Parathyroid adenoma (tissue), 2 donors: ENCODE data around the gene TMEM190.

Source experiments
- H2AFZ ChIP-seq: fragments of 300-600 bp; sonication (generic); one replicate; pipeline ENCODE4 v1.7.0; 2017; ENCODE audit warnings: antibody characterized with exemption, mild to moderate bottlenecking
- H3K27ac ChIP-seq: fragments of 300-600 bp; sonication (generic); one replicate; pipeline ENCODE4 v1.7.0; 2017
- H3K27me3 ChIP-seq: fragments of 300-600 bp; sonication (generic); one replicate; pipeline ENCODE4 v1.7.0; 2017; ENCODE audit warnings: low read length; ENCODE audit not compliant: control insufficient read depth, insufficient read depth
- H3K36me3 ChIP-seq: fragments of 300-600 bp; sonication (generic); one replicate; pipeline ENCODE4 v1.7.0; 2017; ENCODE audit warnings: low read length; ENCODE audit not compliant: control insufficient read depth, insufficient read depth
- H3K4me1 ChIP-seq: fragments of 300-600 bp; sonication (generic); one replicate; pipeline ENCODE4 v1.7.0; 2017; ENCODE audit warnings: control low read depth
- H3K4me2 ChIP-seq: fragments of 300-600 bp; sonication (generic); one replicate; pipeline ENCODE4 v1.7.0; 2017; ENCODE audit warnings: low read length
- H3K4me3 ChIP-seq: fragments of 300-600 bp; sonication (generic); one replicate; pipeline ENCODE4 v1.7.0; 2017; ENCODE audit warnings: low read depth, low read length
- H3K79me2 ChIP-seq: fragments of 300-600 bp; sonication (generic); one replicate; pipeline ENCODE4 v1.7.0; 2017; ENCODE audit warnings: control low read depth
- H3K9ac ChIP-seq: fragments of 300-600 bp; sonication (generic); one replicate; pipeline ENCODE4 v1.7.0; 2017; ENCODE audit warnings: mild to moderate bottlenecking
- H3K9me3 ChIP-seq: fragments of 300-600 bp; sonication (generic); one replicate; pipeline ENCODE4 v1.7.0; 2017; ENCODE audit warnings: low read length; ENCODE audit not compliant: control insufficient read depth
- CTCF ChIP-seq: fragments of 300-600 bp; sonication (generic); IDR thresholded peaks from one replicate; pipeline ENCODE4 v1.7.0; 2017; ENCODE audit warnings: antibody characterized with exemption, mild to moderate bottlenecking
- donor health status: primary hyperparathyroidism.

The TMEM190 gene

GRCh38 chr19:55341595-55342531 is 34.8 kb upstream of the TMEM190 start:
- H2AFZ ChIP-seq = no peak overlapping the region
- H3K4me1 ChIP-seq = peaks cover 7% of the 10 kb centered on the region
- no peak overlapping the region for H3K27ac ChIP-seq
- H3K79me2 ChIP-seq = peaks cover 4% of the 10 kb centered on the region
- no peaks in the 10 kb centered on the region for H3K27me3 ChIP-seq
- no peak overlapping the region for H3K4me2 ChIP-seq
- no peak overlapping the region for H3K9ac ChIP-seq
- H3K36me3 ChIP-seq = no peaks in the 10 kb centered on the region
- no peaks in the 10 kb centered on the region for H3K9me3 ChIP-seq
- no peak for TF ChIP-seq CTCF
- H3K4me3 ChIP-seq = no peak overlapping the region

GRCh38 chr19:55344444-55344843 is 32.2 kb upstream of the TMEM190 start:
- no peak overlapping the region for H3K4me3 ChIP-seq
- no peaks in the 10 kb centered on the region for H3K9me3 ChIP-seq
- no peak overlapping the region for H3K4me2 ChIP-seq
- H3K4me1 ChIP-seq = no peaks in the 10 kb centered on the region
- no peak overlapping the region for H3K27ac ChIP-seq
- TF ChIP-seq CTCF = no peak
- H3K36me3 ChIP-seq = no peaks in the 10 kb centered on the region
- H3K9ac ChIP-seq = no peak overlapping the region
- peaks cover 4% of the 10 kb centered on the region for H3K79me2 ChIP-seq
- no peaks in the 10 kb centered on the region for H3K27me3 ChIP-seq
- no peak overlapping the region for H2AFZ ChIP-seq

GRCh38 chr19:55345101-55345817 is 31.4 kb upstream of the TMEM190 start:
- H3K4me1 ChIP-seq = no peaks in the 10 kb centered on the region
- no peaks in the 10 kb centered on the region for H3K36me3 ChIP-seq
- H3K4me3 ChIP-seq = no peak overlapping the region
- H2AFZ ChIP-seq = no peak overlapping the region
- no peak for TF ChIP-seq CTCF
- H3K79me2 ChIP-seq = peaks cover 3% of the 10 kb centered on the region
- H3K4me2 ChIP-seq = no peak overlapping the region
- no peaks in the 10 kb centered on the region for H3K9me3 ChIP-seq
- no peak overlapping the region for H3K9ac ChIP-seq
- no peak overlapping the region for H3K27ac ChIP-seq
- H3K27me3 ChIP-seq = no peaks in the 10 kb centered on the region

GRCh38 chr19:55345818-55346724 is 30.6 kb upstream of the TMEM190 start:
- H3K27me3 ChIP-seq = no peaks in the 10 kb centered on the region
- no peak overlapping the region for H2AFZ ChIP-seq
- H3K9ac ChIP-seq = no peak overlapping the region
- no peaks in the 10 kb centered on the region for H3K9me3 ChIP-seq
- no peak for TF ChIP-seq CTCF
- no peak overlapping the region for H3K4me2 ChIP-seq
- no peaks in the 10 kb centered on the region for H3K36me3 ChIP-seq
- no peaks in the 10 kb centered on the region for H3K79me2 ChIP-seq
- H3K4me3 ChIP-seq = no peak overlapping the region
- no peaks in the 10 kb centered on the region for H3K4me1 ChIP-seq
- H3K27ac ChIP-seq = no peak overlapping the region
